H1 (cell line): ENCODE results near the gene DELE1. TPM values are rescaled to one million over a fixed set of nuclear protein-coding genes. Genes with fewer than 3 reads are reported as not detected.

Experiments
- CTCF ChIA-PET: fragments of 300-600 bp; sonication (Branson Sonifier 250); formaldehyde crosslinking; loops from one replicate; lab custom pipeline; 2021; ENCODE audit not compliant: partially characterized antibody; lab: Charles Lee
- POLR2A ChIA-PET: fragments of 300-600 bp; sonication (Branson Sonifier 250); formaldehyde crosslinking; loops from one replicate; lab custom pipeline; 2021; ENCODE audit warnings: inconsistent platforms; ENCODE audit not compliant: partially characterized antibody; lab: Charles Lee
- DNase-seq, 2 experiments: peaks; one replicate each; pipeline versions ENCODE4 v3.0.0 to v3.0.0-alpha.2; 2010 to 2022; ENCODE audit warnings: low spot score in 2 of 2, low read depth in 1 of 2, mixed read lengths in 1 of 2
- FAIRE-seq: peaks from 2 replicates; lab custom pipeline; 2011; peaks lifted over from hg19 to GRCh38; lab: Jason Lieb, UNC
- H2AFZ ChIP-seq: 2 replicates; pipeline ENCODE4 v1.8.1; 2012; ENCODE audit warnings: low read length, inconsistent platforms
- H2AK5ac ChIP-seq: 2 replicates; pipeline ENCODE4 v1.6.1; 2013; ENCODE audit warnings: low read depth, low read length
- H2BK120ac ChIP-seq: replicated peaks from 2 replicates; pipeline ENCODE3; 2013; ENCODE audit warnings: low read depth, low read length, inconsistent platforms
- H2BK12ac ChIP-seq: 2 replicates; pipeline ENCODE4 v1.6.1; 2013; ENCODE audit warnings: low read depth, low read length
- H2BK15ac ChIP-seq: 2 replicates; pipeline ENCODE4 v1.6.1; 2013; ENCODE audit warnings: low read length
- H2BK20ac ChIP-seq: 2 replicates; pipeline ENCODE4 v1.6.1; 2013; ENCODE audit warnings: low read length
- H2BK5ac ChIP-seq: 2 replicates; pipeline ENCODE4 v1.6.1; 2013; ENCODE audit warnings: low read depth, low read length
- H3K14ac ChIP-seq: 2 replicates; pipeline ENCODE4 v1.6.1; 2013; ENCODE audit warnings: inconsistent platforms; ENCODE audit not compliant: insufficient read length
- H3K18ac ChIP-seq: 2 replicates; pipeline ENCODE4 v1.6.1; 2013; ENCODE audit warnings: low read length; ENCODE audit errors: extremely low read depth
- H3K23ac ChIP-seq: 2 replicates; pipeline ENCODE4 v1.6.1; 2013; ENCODE audit warnings: inconsistent platforms; ENCODE audit not compliant: insufficient read length
- H3K23me2 ChIP-seq: 2 replicates; pipeline ENCODE4 v1.6.1; 2013; ENCODE audit warnings: low read depth, low read length
- H3K27ac ChIP-seq: 2 replicates; pipeline ENCODE4 v1.6.1; 2011; ENCODE audit warnings: low read depth, low read length, inconsistent platforms
- H3K27me3 ChIP-seq, 4 experiments: replicated peaks in 1 of 4; 1 replicate in 1 of 4; 2 replicates in 3 of 4; pipeline versions ENCODE4 v1.6.1 to v1.8.1; 2011 to 2013; ENCODE audit warnings: low read length in 3 of 4, mild to moderate bottlenecking in 3 of 4, inconsistent platforms in 2 of 4, mixed read lengths in 2 of 4, moderate library complexity in 1 of 4; ENCODE audit not compliant: control insufficient read depth in 3 of 4, insufficient read depth in 3 of 4; ENCODE audit errors: extremely low read depth in 1 of 4
- H3K36me3 ChIP-seq, 4 experiments: 2 replicates each; pipeline versions ENCODE4 v1.6.1 to v1.8.1; 2011 to 2013; ENCODE audit warnings: mild to moderate bottlenecking in 4 of 4, low read length in 3 of 4, moderate library complexity in 2 of 4, control low read depth in 1 of 4, inconsistent platforms in 1 of 4; ENCODE audit not compliant: insufficient read depth in 4 of 4, control insufficient read depth in 2 of 4
- H3K4ac ChIP-seq: replicated peaks from 2 replicates; pipeline ENCODE3; 2013; ENCODE audit warnings: low read length, low read depth, mixed read lengths, inconsistent platforms; ENCODE audit not compliant: insufficient read length
- H3K4me1 ChIP-seq, 4 experiments: replicated peaks in 1 of 4; 1 replicate in 1 of 4; 2 replicates in 3 of 4; pipeline versions ENCODE4 v1.6.1 to v1.8.1; 2011 to 2013; ENCODE audit warnings: low read length in 3 of 4, inconsistent platforms in 2 of 4, mixed read lengths in 1 of 4; ENCODE audit not compliant: insufficient read depth in 4 of 4, control insufficient read depth in 3 of 4
- H3K4me2 ChIP-seq, 2 experiments: 2 replicates each; pipeline versions ENCODE4 v1.6.1 to v1.8.1; 2011 to 2013; ENCODE audit warnings: low read depth in 2 of 2, low read length in 2 of 2, control low read depth in 1 of 2, inconsistent platforms in 1 of 2, mild to moderate bottlenecking in 1 of 2; ENCODE audit not compliant: insufficient read depth in 1 of 2
- H3K4me3 ChIP-seq, 4 experiments: fragments of 200-600, 300-600 bp in 1 of 4; sonication (generic), shearing (Covaris generic), sonication (Bioruptor Twin) in 1 of 4; 2 replicates each; pipeline versions ENCODE4 v1.5.1 to v1.8.1; 2011 to 2016; ENCODE audit warnings: low read length in 4 of 4, low read depth in 3 of 4, control low read depth in 2 of 4, inconsistent platforms in 2 of 4, mild to moderate bottlenecking in 2 of 4, mixed read lengths in 1 of 4, moderate library complexity in 1 of 4; ENCODE audit not compliant: insufficient read depth in 2 of 4; ENCODE audit errors: extremely low read depth in 1 of 4
- H3K56ac ChIP-seq: replicated peaks from 2 replicates; pipeline ENCODE3; 2013; ENCODE audit warnings: low read depth, mild to moderate bottlenecking, mixed read lengths, low read length, inconsistent platforms; ENCODE audit not compliant: insufficient read length
- H3K79me1 ChIP-seq: 2 replicates; pipeline ENCODE4 v1.6.1; 2013; ENCODE audit warnings: low read depth, low read length, control low read depth
- H3K79me2 ChIP-seq, 2 experiments: 2 replicates each; pipeline versions ENCODE4 v1.6.1 to v1.8.1; 2012 to 2013; ENCODE audit warnings: low read length in 2 of 2, mild to moderate bottlenecking in 2 of 2, inconsistent platforms in 1 of 2; ENCODE audit not compliant: insufficient read depth in 2 of 2, control insufficient read depth in 1 of 2
- H3K9ac ChIP-seq, 4 experiments: replicated peaks in 1 of 4; 1 replicate in 1 of 4; 2 replicates in 3 of 4; pipeline versions ENCODE4 v1.6.1 to v1.8.1; 2011 to 2013; ENCODE audit warnings: low read depth in 3 of 4, low read length in 3 of 4, control low read depth in 2 of 4, mild to moderate bottlenecking in 2 of 4, moderate library complexity in 2 of 4, inconsistent platforms in 1 of 4; ENCODE audit errors: extremely low read depth in 1 of 4
- H3K9me3 ChIP-seq, 2 experiments: 2 replicates each; pipeline versions ENCODE4 v1.6.1 to v1.8.1; 2012 to 2013; ENCODE audit warnings: mild to moderate bottlenecking in 2 of 2, moderate library complexity in 2 of 2, control low read depth in 1 of 2, inconsistent platforms in 1 of 2, low read depth in 1 of 2, low read length in 1 of 2, mixed read lengths in 1 of 2; ENCODE audit not compliant: insufficient read depth in 2 of 2
- H4K20me1 ChIP-seq, 2 experiments: replicated peaks in 1 of 2; 2 replicates each; pipeline versions ENCODE3 to v1.8.1; 2011 to 2013; ENCODE audit warnings: inconsistent platforms in 2 of 2, low read length in 2 of 2, mild to moderate bottlenecking in 1 of 2; ENCODE audit not compliant: insufficient read depth in 2 of 2, control insufficient read depth in 1 of 2
- H4K5ac ChIP-seq: 2 replicates; pipeline ENCODE4 v1.6.1; 2013; ENCODE audit warnings: low read length, low read depth, mixed read lengths, inconsistent platforms; ENCODE audit not compliant: insufficient read length
- H4K8ac ChIP-seq: 2 replicates; pipeline ENCODE4 v1.8.0; 2013; ENCODE audit warnings: mild to moderate bottlenecking, moderate library complexity, low read length, inconsistent platforms; ENCODE audit not compliant: insufficient read depth; ENCODE audit errors: extremely low read depth
- H4K91ac ChIP-seq: replicated peaks from 2 replicates; pipeline ENCODE3; 2013; ENCODE audit warnings: low read length, mixed read lengths, inconsistent platforms; ENCODE audit not compliant: insufficient read length
- BCL11A ChIP-seq, 2 experiments: IDR thresholded peaks; one replicate each; pipeline ENCODE4 v1.6.1; 2011; ENCODE audit warnings: low read depth in 2 of 2, low read length in 2 of 2, mild to moderate bottlenecking in 2 of 2
- CHD2 ChIP-seq: IDR thresholded peaks from 2 replicates; pipeline ENCODE4 v1.6.1; 2012; ENCODE audit warnings: low read length, improper control_type of control experiment
- E2F6 ChIP-seq: IDR thresholded peaks from 2 replicates; pipeline ENCODE4 v1.6.1; 2012; ENCODE audit warnings: inconsistent platforms
- EZH2 ChIP-seq: fragments of 200-600 bp; sonication (generic); IDR thresholded peaks from 2 replicates; pipeline ENCODE4 v1.7.1; 2012; ENCODE audit warnings: low read depth, mild to moderate bottlenecking, moderate library complexity, low read length, inconsistent platforms; ENCODE audit not compliant: severe bottlenecking
- GABPA ChIP-seq: IDR thresholded peaks from 2 replicates; pipeline ENCODE4 v1.6.1; 2011; ENCODE audit warnings: mild to moderate bottlenecking, low read length, moderate library complexity, borderline replicate concordance; ENCODE audit not compliant: insufficient read depth
- JUN ChIP-seq: IDR thresholded peaks from 2 replicates; pipeline ENCODE4 v1.6.1; 2011; ENCODE audit warnings: low read depth, mild to moderate bottlenecking, improper control_type of control experiment, low read length
- RBBP5 ChIP-seq: IDR thresholded peaks from 2 replicates; pipeline ENCODE4 v1.7.1; 2012; ENCODE audit warnings: low read depth, mild to moderate bottlenecking, inconsistent platforms, low read length, moderate library complexity, borderline replicate concordance
- RFX5 ChIP-seq: IDR thresholded peaks from 2 replicates; pipeline ENCODE4 v1.6.1; 2011; ENCODE audit warnings: low read depth, low read length, improper control_type of control experiment, borderline replicate concordance
- SIRT6 ChIP-seq: IDR thresholded peaks from one replicate; pipeline ENCODE4 v1.7.1; 2012; ENCODE audit warnings: low read length, inconsistent platforms
- SP4 ChIP-seq: IDR thresholded peaks from 2 replicates; pipeline ENCODE4 v1.6.1; 2012; ENCODE audit warnings: low read length, inconsistent platforms
- TBP ChIP-seq: IDR thresholded peaks from 2 replicates; pipeline ENCODE4 v1.6.1; 2011; ENCODE audit warnings: low read depth, low read length, improper control_type of control experiment
- TEAD4 ChIP-seq: IDR thresholded peaks from 2 replicates; pipeline ENCODE4 v1.6.1; 2012; ENCODE audit warnings: low read depth, low read length, inconsistent platforms, mixed read lengths
- USF2 ChIP-seq: IDR thresholded peaks from 2 replicates; pipeline ENCODE4 v1.6.1; 2011; ENCODE audit warnings: low read length, improper control_type of control experiment
- WGBS, 2 experiments: shearing (Covaris generic) in 1 of 2; methylation state at CpG; one replicate each; pipeline versions ENCODE4 v1.1.6 to v1.1.7; 2013 to 2015; ENCODE audit warnings: low lambda C conversion rate in 2 of 2, mixed read lengths in 2 of 2, inconsistent platforms in 1 of 2, low coverage in 1 of 2, missing lambda C conversion rate in 1 of 2; ENCODE audit not compliant: insufficient replicate concordance in 2 of 2, insufficient coverage in 1 of 2, insufficient read length in 1 of 2; ENCODE audit errors: extremely low coverage in 1 of 2, missing lambda C conversion rate in 1 of 2; 5-methylcytosine and 5-hydroxymethylcytosine counted together
- polyA plus RNA-seq, 7 experiments: library from polyadenylated mRNA; depleted of rRNA in 3 of 7; stranded (reverse) in 5 of 7; unstranded in 2 of 7; fragments of >200 nt in 5 of 7; fragments of 200-250 nt in 2 of 7; gene quantifications; 1 replicate in 5 of 7; 2 replicates in 1 of 7; 4 replicates in 1 of 7; pipeline versions ENCODE4 v1.2.1 to v1.2.3, GENCODE V29; 2011 to 2013; ENCODE audit warnings: missing spikeins in 2 of 7, mixed read lengths in 2 of 7
- total RNA-seq: library from RNA; stranded (reverse); fragmentation: NEBNext Ultra II Directional; extraction: Animal tissue kit (Norgen Biotek cat#: 25700); gene quantifications from 2 replicates; pipeline ENCODE4 v1.2.1, GENCODE V29; 2021

Gene DELE1
- total and polyA plus RNA-seq, 2 of the 8 experiments (the other 6 are each of a cell fraction or from before 2014, with no cell fraction given), result 61.4 to 114 TPM

DNA sequence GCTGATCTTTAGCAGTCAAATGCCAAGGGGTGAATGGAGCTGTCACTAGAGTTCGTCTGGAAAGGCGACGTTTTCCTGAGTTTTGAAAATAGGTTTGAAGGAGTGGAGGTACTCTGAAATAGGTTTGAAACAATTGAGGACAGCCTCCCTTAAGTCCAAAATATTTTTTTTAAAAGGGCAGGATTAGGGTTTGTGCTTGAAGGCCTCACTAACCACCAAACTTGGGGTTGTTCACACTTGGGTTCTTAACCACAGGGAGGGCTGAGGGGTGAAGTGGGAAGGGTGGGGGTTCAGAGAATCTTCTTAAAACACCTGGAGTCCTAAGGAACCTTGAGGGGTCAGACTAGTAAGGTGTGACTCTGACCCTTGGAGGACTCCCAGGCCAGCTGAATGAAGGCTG, 37.8 kb downstream of the DELE1 start:
- Histone ChIP-seq H3K4ac (no peak overlapping the region), H3K56ac (no peak overlapping the region), H3K4me2 (no peak overlapping the region), H2BK20ac (no peak overlapping the region), H3K9ac (no peak overlapping the region), H3K9me3 (no peaks in the 10 kb centered on the region), H4K5ac (no peak overlapping the region), H3K79me2 (no peaks in the 10 kb centered on the region), H3K18ac (no peak overlapping the region), H3K79me1 (no peaks in the 10 kb centered on the region), H3K27me3 (no peaks in the 10 kb centered on the region; a peak in 1 of 7 replicates), H2AFZ (no peak overlapping the region), H3K36me3 (no peaks in the 10 kb centered on the region), H3K14ac (no peak overlapping the region), H3K23ac (no peak overlapping the region), H4K20me1 (no peaks in the 10 kb centered on the region), H3K23me2 (no peaks in the 10 kb centered on the region), H2BK120ac (no peak overlapping the region), H4K8ac (no peak overlapping the region), H2BK12ac (no peak overlapping the region), H2AK5ac (no peak overlapping the region), H4K91ac (no peak overlapping the region), H2BK15ac (peak overlapping the region; percentile 48; the same call in 1 of the 2 replicates), H3K27ac (no peak overlapping the region), H3K4me1 (peaks cover 2 to 9% (median 9%) of the 10 kb centered on the region in 4 experiments; a peak in 6 of 7 replicates), H2BK5ac (no peak overlapping the region), H3K4me3 (no peak overlapping the region)
- no peak for DNase-seq
- 92% methylated on average over 3 of the region's 3 CpGs; no CpG with 5 or more reads in 1 of the 2 experiments for WGBS, 2 experiments
- POLR2A ChIA-PET, result interaction anchor here (1.3 to 9.2 kb wide), 5 partner anchors 8 to 269 kb away, joined by 3 to 121 read pairs (median 8); partner anchors contain the start of gene RNF14
- FAIRE-seq, result no peak
- CTCF ChIA-PET, result interaction anchor here (0.7 to 13.3 kb wide), 54 partner anchors 8 to 591 kb away, joined by 3 to 324 read pairs (median 6); partner anchors contain the start of genes DELE1, PCDH1, PCDHGA10 and RNF14
- TF ChIP-seq USF2 (no peak), SIRT6 (no peak), TEAD4 (no peak), JUN (no peak), TBP (no peak), RFX5 (no peak), BCL11A (IDR thresholded peaks at IDR 0.05; ENCODE audit: low read depth in 2 of 2, low read length in 2 of 2) (no peak), GABPA (no peak), E2F6 (no peak), EZH2 (no peak), RBBP5 (no peak), SP4 (no peak), CHD2 (no peak)
